Measurements from ENCODE around the gene FBLN2. TPM values are rescaled to one million over a fixed set of nuclear protein-coding genes. Genes with fewer than 3 reads are reported as not detected.

FBLN2 gene
- total RNA-seq, 2 donors from 2014 or later = 0.19 TPM; not detected in 1

- Mint-ChIP-seq H3K4me3 (no peak overlapping the region), H3K27me3 (peaks cover 4% of the 10 kb centered on the region), H3K9me3 (no peaks in the 10 kb centered on the region), H3K27ac (no peak overlapping the region), H3K36me3 (ENCODE audit: low read depth) (no peaks in the 10 kb centered on the region), H3K4me1 (no peaks in the 10 kb centered on the region)
- no peak for ATAC-seq (replicated peaks)
Measured at GRCh38 chr3:13623101-13623654, 74.3 kb downstream of the FBLN2 start.

GRCh38 chr3:13624021-13624420, 75.1 kb downstream of the FBLN2 start:
- no peaks in the 10 kb centered on the region for H3K9me3 Mint-ChIP-seq
- ATAC-seq (replicated peaks) = no peak

GRCh38 chr3:13624671-13625125, 75.8 kb downstream of the FBLN2 start:
- Mint-ChIP-seq H3K9me3 (no peaks in the 10 kb centered on the region), H3K27ac (no peak overlapping the region), H3K4me3 (no peak overlapping the region), H3K4me1 (no peaks in the 10 kb centered on the region), H3K27me3 (peaks cover 4% of the 10 kb centered on the region), H3K36me3 (ENCODE audit: low read depth) (no peaks in the 10 kb centered on the region)
- ATAC-seq (replicated peaks) = no peak

More at GRCh38 chr3:13624021-13624420, 75.1 kb downstream of the FBLN2 start:
- no peak overlapping the region for H3K27ac Mint-ChIP-seq
- no peaks in the 10 kb centered on the region for H3K36me3 Mint-ChIP-seq (ENCODE audit: low read depth)
- no peaks in the 10 kb centered on the region for H3K4me1 Mint-ChIP-seq
- peaks cover 4% of the 10 kb centered on the region for H3K27me3 Mint-ChIP-seq
- H3K4me3 Mint-ChIP-seq = no peak overlapping the region

GRCh38 chr3:13626396-13626795, 77.5 kb downstream of the FBLN2 start:
- no peak overlapping the region for H3K4me3 Mint-ChIP-seq
- peaks cover 4% of the 10 kb centered on the region for H3K27me3 Mint-ChIP-seq
- H3K4me1 Mint-ChIP-seq = no peaks in the 10 kb centered on the region
- no peaks in the 10 kb centered on the region for H3K36me3 Mint-ChIP-seq (ENCODE audit: low read depth)
- H3K27ac Mint-ChIP-seq = no peak overlapping the region
- no peaks in the 10 kb centered on the region for H3K9me3 Mint-ChIP-seq
- no peak for ATAC-seq (replicated peaks)

- H3K36me3 Mint-ChIP-seq (ENCODE audit: low read depth) = no peaks in the 10 kb centered on the region
- ATAC-seq (replicated peaks) = no peak
- no peak overlapping the region for H3K4me3 Mint-ChIP-seq
- H3K9me3 Mint-ChIP-seq = no peaks in the 10 kb centered on the region
- H3K4me1 Mint-ChIP-seq = no peaks in the 10 kb centered on the region
- H3K27ac Mint-ChIP-seq = no peak overlapping the region
- H3K27me3 Mint-ChIP-seq = peaks cover 4% of the 10 kb centered on the region
Measured at GRCh38 chr3:13626915-13627460, 78.1 kb downstream of the FBLN2 start.

- Mint-ChIP-seq H3K27me3 (peaks cover 4% of the 10 kb centered on the region), H3K9me3 (no peaks in the 10 kb centered on the region), H3K36me3 (ENCODE audit: low read depth) (no peaks in the 10 kb centered on the region), H3K4me3 (no peak overlapping the region), H3K4me1 (no peaks in the 10 kb centered on the region), H3K27ac (no peak overlapping the region)
- ATAC-seq (replicated peaks) = no peak
Measured at GRCh38 chr3:13627681-13628080, 78.8 kb downstream of the FBLN2 start.

GRCh38 chr3:13628432-13628831, 79.5 kb downstream of the FBLN2 start:
- Mint-ChIP-seq H3K4me1 (no peaks in the 10 kb centered on the region), H3K27me3 (peaks cover under 1% of the 10 kb centered on the region), H3K9me3 (no peaks in the 10 kb centered on the region), H3K27ac (no peak overlapping the region), H3K4me3 (no peak overlapping the region), H3K36me3 (ENCODE audit: low read depth) (no peaks in the 10 kb centered on the region)
- ATAC-seq (replicated peaks) = no peak

- no peak for ATAC-seq (replicated peaks)
- no peak overlapping the region for H3K4me3 Mint-ChIP-seq
- H3K27me3 Mint-ChIP-seq = no peaks in the 10 kb centered on the region
- no peaks in the 10 kb centered on the region for H3K9me3 Mint-ChIP-seq
- no peaks in the 10 kb centered on the region for H3K4me1 Mint-ChIP-seq
- no peaks in the 10 kb centered on the region for H3K36me3 Mint-ChIP-seq (ENCODE audit: low read depth)
- no peak overlapping the region for H3K27ac Mint-ChIP-seq
Measured at GRCh38 chr3:13628841-13629551, 80.1 kb downstream of the FBLN2 start.

- Mint-ChIP-seq H3K36me3 (ENCODE audit: low read depth) (no peaks in the 10 kb centered on the region), H3K9me3 (no peaks in the 10 kb centered on the region), H3K4me3 (no peak overlapping the region), H3K4me1 (no peaks in the 10 kb centered on the region), H3K27me3 (no peaks in the 10 kb centered on the region), H3K27ac (no peak overlapping the region)
- no peak for ATAC-seq (replicated peaks)
Measured at GRCh38 chr3:13629644-13630043, 80.7 kb downstream of the FBLN2 start.

- Mint-ChIP-seq H3K4me1 (no peaks in the 10 kb centered on the region), H3K36me3 (ENCODE audit: low read depth) (no peaks in the 10 kb centered on the region), H3K4me3 (no peak overlapping the region), H3K9me3 (no peaks in the 10 kb centered on the region), H3K27ac (no peak overlapping the region), H3K27me3 (no peaks in the 10 kb centered on the region)
- ATAC-seq (replicated peaks) = no peak
Measured at GRCh38 chr3:13631256-13631655, 82.3 kb downstream of the FBLN2 start.

GRCh38 chr3:13633176-13633575, 84.3 kb downstream of the FBLN2 start:
- H3K4me3 Mint-ChIP-seq = no peak overlapping the region

GRCh38 chr3:13634151-13634550, 85.2 kb downstream of the FBLN2 start:
- Mint-ChIP-seq H3K4me3 (no peak overlapping the region), H3K27ac (no peak overlapping the region), H3K4me1 (no peaks in the 10 kb centered on the region), H3K9me3 (no peaks in the 10 kb centered on the region), H3K36me3 (ENCODE audit: low read depth) (no peaks in the 10 kb centered on the region), H3K27me3 (no peaks in the 10 kb centered on the region)
- ATAC-seq (replicated peaks) = no peak

More at GRCh38 chr3:13633176-13633575, 84.3 kb downstream of the FBLN2 start:
- Mint-ChIP-seq H3K4me1 (no peaks in the 10 kb centered on the region), H3K27me3 (no peaks in the 10 kb centered on the region), H3K27ac (no peak overlapping the region), H3K9me3 (no peaks in the 10 kb centered on the region), H3K36me3 (ENCODE audit: low read depth) (no peaks in the 10 kb centered on the region)
- ATAC-seq (replicated peaks) = no peak

GRCh38 chr3:13634615-13635014, 85.7 kb downstream of the FBLN2 start:
- H3K4me1 Mint-ChIP-seq = no peaks in the 10 kb centered on the region
- H3K27ac Mint-ChIP-seq = no peak overlapping the region
- H3K9me3 Mint-ChIP-seq = no peaks in the 10 kb centered on the region
- ATAC-seq (replicated peaks) = no peak
- H3K36me3 Mint-ChIP-seq (ENCODE audit: low read depth) = no peaks in the 10 kb centered on the region
- no peak overlapping the region for H3K4me3 Mint-ChIP-seq
- no peaks in the 10 kb centered on the region for H3K27me3 Mint-ChIP-seq

GRCh38 chr3:13636186-13636585, 87.3 kb downstream of the FBLN2 start:
- ATAC-seq (replicated peaks) = no peak
- Mint-ChIP-seq H3K9me3 (no peaks in the 10 kb centered on the region), H3K4me1 (no peaks in the 10 kb centered on the region)

GRCh38 chr3:13636874-13637273, 87.9 kb downstream of the FBLN2 start:
- Mint-ChIP-seq H3K9me3 (no peaks in the 10 kb centered on the region), H3K27me3 (no peaks in the 10 kb centered on the region), H3K27ac (no peak overlapping the region), H3K4me3 (no peak overlapping the region), H3K36me3 (ENCODE audit: low read depth) (no peaks in the 10 kb centered on the region), H3K4me1 (no peaks in the 10 kb centered on the region)
- ATAC-seq (replicated peaks) = no peak

More at GRCh38 chr3:13636186-13636585, 87.3 kb downstream of the FBLN2 start:
- H3K4me3 Mint-ChIP-seq = no peak overlapping the region
- no peaks in the 10 kb centered on the region for H3K27me3 Mint-ChIP-seq
- H3K27ac Mint-ChIP-seq = no peak overlapping the region
- H3K36me3 Mint-ChIP-seq (ENCODE audit: low read depth) = no peaks in the 10 kb centered on the region
